Endometrial microvascular endothelial cells (primary cell): Measurements from ENCODE around the gene EEIG1. TPM values are rescaled to one million over a fixed set of nuclear protein-coding genes. Genes with fewer than 3 reads are reported as not detected.

Experiments used
- in situ Hi-C: cut with HindIII; loops from 2 replicates; pipeline ENCODE4 v1.10.0; 2017; ENCODE audit warnings: low sequenced_read_pairs, low pct_unique_long_range_greater_than_20kb; ENCODE audit errors: inconsistent ontology term
- total RNA-seq: library from RNA; depleted of rRNA; stranded (reverse); fragments of >200 nt; gene quantifications from one replicate; pipeline ENCODE4 v1.2.3, GENCODE V29; 2015; ENCODE audit errors: inconsistent ontology term

Gene EEIG1
- total RNA-seq, 1 donor from 2014 or later = 4.6 TPM

- in situ Hi-C loops = no loop called here
Measured at GRCh38 chr9:127977009-127977883, 3.5 kb downstream of the EEIG1 start.

GRCh38 chr9:127976498-127976897 is 4.3 kb downstream of the EEIG1 start:
- in situ Hi-C loops = no loop called here

GRCh38 chr9:127975376-127976315 is 5.1 kb downstream of the EEIG1 start:
- in situ Hi-C loops = no loop called here

- in situ Hi-C loops = no loop called here
Measured at GRCh38 chr9:127974769-127975261, 6.0 kb downstream of the EEIG1 start.

- in situ Hi-C loops = no loop called here
Measured at GRCh38 chr9:127974001-127974768, 6.6 kb downstream of the EEIG1 start.

- in situ Hi-C loops = no loop called here
Measured at GRCh38 chr9:127973169-127974000, 7.4 kb downstream of the EEIG1 start.

- in situ Hi-C loops = no loop called here
Measured at GRCh38 chr9:127972236-127972871, 8.4 kb downstream of the EEIG1 start.

GRCh38 chr9:127971357-127972235 is 9.2 kb downstream of the EEIG1 start:
- in situ Hi-C loops = no loop called here

- in situ Hi-C loops = no loop called here
Measured at GRCh38 chr9:127970401-127971313, 10.1 kb downstream of the EEIG1 start.

GRCh38 chr9:127968700-127969383 is 11.9 kb downstream of the EEIG1 start:
- in situ Hi-C loops = no loop called here

- in situ Hi-C loops = no loop called here
Measured at GRCh38 chr9:127968042-127968441, 12.7 kb downstream of the EEIG1 start.

GRCh38 chr9:127967151-127967809 is 13.5 kb downstream of the EEIG1 start:
- in situ Hi-C loops = no loop called here

GRCh38 chr9:127966416-127967150 is 14.2 kb downstream of the EEIG1 start:
- in situ Hi-C loops = no loop called here

- in situ Hi-C loops = no loop called here
Measured at GRCh38 chr9:127965953-127966352, 14.8 kb downstream of the EEIG1 start.
